ENCODE results near the gene ULBP1. TPM values are rescaled to one million over a fixed set of nuclear protein-coding genes. Genes with fewer than 3 reads are reported as not detected.

The ULBP1 gene
- total RNA-seq, 4 donors from 2014 or later = 0.07 to 0.27 TPM; not detected in 2

DNA sequence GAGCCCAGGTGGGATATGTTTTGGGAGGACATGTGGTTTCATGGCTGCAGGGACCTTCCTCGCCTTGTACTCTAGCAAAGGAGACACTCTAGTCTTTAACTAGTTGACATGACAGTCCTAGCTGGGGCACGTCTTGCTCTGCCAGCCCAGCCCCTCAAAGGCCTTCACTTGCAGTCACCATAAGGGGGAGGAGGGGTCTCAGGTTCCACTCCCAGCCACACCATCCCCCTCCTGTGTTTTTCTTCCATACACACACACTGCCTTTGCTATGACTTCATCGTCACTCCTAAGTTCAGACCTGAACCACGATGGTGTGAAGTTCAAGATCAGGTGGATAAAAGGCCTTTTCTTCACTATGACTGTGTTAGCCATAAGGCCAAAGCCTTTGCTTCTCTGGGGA, 13.5 kb downstream of the ULBP1 start:
- Histone ChIP-seq H3K27me3 (peaks cover 82% of the 10 kb centered on the region), H3K9me3 (peaks cover 0 to 5% (median 0%) of the 10 kb centered on the region in 3 donors), H3K4me1 (no peaks in the 10 kb centered on the region), H3K27ac (no peak overlapping the region), H3K4me3 (no peak overlapping the region), H3K36me3 (no peaks in the 10 kb centered on the region)
- no peak for ATAC-seq
- WGBS, 2 donors (ENCODE audit: low coverage in 1 of 2) = 25 to 57% methylated on average over 1 of the region's 4 CpGs
- TF ChIP-seq, protein P1, sequence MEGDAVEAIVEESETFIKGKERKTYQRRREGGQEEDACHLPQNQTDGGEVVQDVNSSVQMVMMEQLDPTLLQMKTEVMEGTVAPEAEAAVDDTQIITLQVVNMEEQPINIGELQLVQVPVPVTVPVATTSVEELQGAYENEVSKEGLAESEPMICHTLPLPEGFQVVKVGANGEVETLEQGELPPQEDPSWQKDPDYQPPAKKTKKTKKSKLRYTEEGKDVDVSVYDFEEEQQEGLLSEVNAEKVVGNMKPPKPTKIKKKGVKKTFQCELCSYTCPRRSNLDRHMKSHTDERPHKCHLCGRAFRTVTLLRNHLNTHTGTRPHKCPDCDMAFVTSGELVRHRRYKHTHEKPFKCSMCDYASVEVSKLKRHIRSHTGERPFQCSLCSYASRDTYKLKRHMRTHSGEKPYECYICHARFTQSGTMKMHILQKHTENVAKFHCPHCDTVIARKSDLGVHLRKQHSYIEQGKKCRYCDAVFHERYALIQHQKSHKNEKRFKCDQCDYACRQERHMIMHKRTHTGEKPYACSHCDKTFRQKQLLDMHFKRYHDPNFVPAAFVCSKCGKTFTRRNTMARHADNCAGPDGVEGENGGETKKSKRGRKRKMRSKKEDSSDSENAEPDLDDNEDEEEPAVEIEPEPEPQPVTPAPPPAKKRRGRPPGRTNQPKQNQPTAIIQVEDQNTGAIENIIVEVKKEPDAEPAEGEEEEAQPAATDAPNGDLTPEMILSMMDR (IDR thresholded peaks at IDR 0.05) = no peak
- no peak for TF ChIP-seq EP300 (IDR thresholded peaks at IDR 0.05)
- no peak for TF ChIP-seq POLR2A (IDR thresholded peaks at IDR 0.05)
- no peak for TF ChIP-seq POLR2AphosphoS5 (IDR thresholded peaks at IDR 0.05)

DNA sequence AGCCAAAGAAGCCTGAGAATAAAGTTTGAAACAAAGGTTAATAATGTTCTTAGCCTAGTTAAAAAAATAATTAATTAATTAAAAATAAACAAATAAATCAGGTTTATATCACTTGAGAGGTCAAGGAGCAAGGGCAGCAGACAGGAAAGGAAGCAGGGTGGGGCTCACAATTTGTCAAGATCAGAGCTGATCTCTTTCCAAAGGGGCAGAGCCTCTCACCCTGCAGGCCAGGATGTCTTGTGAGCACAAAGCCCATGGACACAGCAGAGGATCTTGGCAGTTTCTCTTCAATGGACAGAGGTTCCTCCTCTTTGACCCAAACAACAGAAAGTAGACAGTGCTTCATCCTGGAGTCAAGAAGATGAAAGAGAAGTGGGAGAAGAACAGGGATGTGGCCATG, 14.9 kb downstream of the ULBP1 start:
- no peaks in the 10 kb centered on the region for H3K36me3 ChIP-seq
- H3K27ac ChIP-seq = no peak overlapping the region
- no peaks in the 10 kb centered on the region for H3K4me1 ChIP-seq
- peaks cover 82% of the 10 kb centered on the region for H3K27me3 ChIP-seq
- ATAC-seq = no peak
- no peak overlapping the region for H3K4me3 ChIP-seq
- TF ChIP-seq POLR2A (IDR thresholded peaks at IDR 0.05) (no peak), EP300 (IDR thresholded peaks at IDR 0.05) (no peak), POLR2AphosphoS5 (IDR thresholded peaks at IDR 0.05) (no peak)
- TF ChIP-seq, protein P1 (IDR thresholded peaks at IDR 0.05) = no peak
- peaks cover 0 to 5% (median 0%) of the 10 kb centered on the region in 3 donors for H3K9me3 ChIP-seq

DNA sequence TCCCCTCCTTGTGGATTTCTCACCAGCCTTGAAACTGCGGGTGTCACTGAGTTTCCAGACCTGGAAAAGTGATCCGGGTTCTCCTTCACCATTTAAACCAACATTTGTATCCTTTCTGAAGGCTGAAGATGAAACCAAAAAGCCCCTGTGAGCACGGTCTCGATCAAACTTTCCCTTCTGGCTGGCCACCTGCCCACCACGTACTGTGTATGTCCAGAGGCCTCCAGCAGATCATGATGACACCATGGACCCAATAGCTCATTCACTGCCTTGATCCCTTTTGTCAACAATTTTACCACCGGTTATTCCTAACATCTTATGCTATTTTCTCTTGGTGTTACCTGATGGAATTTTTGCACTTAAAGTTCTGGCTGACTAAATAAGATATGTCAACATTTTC, 15.6 kb downstream of the ULBP1 start:
- Histone ChIP-seq H3K27ac (no peak overlapping the region), H3K27me3 (peaks cover 76% of the 10 kb centered on the region), H3K9me3 (peaks cover 0 to 5% (median 0%) of the 10 kb centered on the region in 3 donors), H3K4me3 (no peak overlapping the region), H3K4me1 (no peaks in the 10 kb centered on the region), H3K36me3 (no peaks in the 10 kb centered on the region)
- ATAC-seq = no peak
- 75 to 76% methylated on average over 5 to 6 of the region's 6 CpGs for WGBS, 2 donors (ENCODE audit: low coverage in 1 of 2)
- no peak for TF ChIP-seq EP300 (IDR thresholded peaks at IDR 0.05)
- TF ChIP-seq POLR2A (IDR thresholded peaks at IDR 0.05) = no peak
- no peak for TF ChIP-seq POLR2AphosphoS5 (IDR thresholded peaks at IDR 0.05)
- TF ChIP-seq, protein P1 (IDR thresholded peaks at IDR 0.05) = no peak

DNA sequence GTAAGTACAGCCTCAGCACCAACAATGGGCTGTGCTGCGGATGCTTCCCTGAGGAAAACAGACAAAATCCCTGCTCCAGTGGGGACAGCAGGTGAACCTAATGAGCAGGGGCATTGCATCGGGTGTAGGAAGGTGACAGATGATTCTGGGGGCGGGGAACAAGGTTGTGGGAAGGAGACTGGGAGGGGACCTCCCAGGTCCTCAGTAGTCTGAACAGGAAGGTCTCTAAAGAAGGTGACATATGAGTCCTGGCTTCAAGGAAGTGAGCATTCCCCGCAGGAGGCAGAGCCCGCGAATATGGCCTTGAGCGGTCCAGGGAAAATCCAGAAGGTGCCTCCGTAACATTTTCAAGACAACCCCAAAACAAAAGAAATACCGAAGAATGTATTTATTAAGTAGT, 19.4 kb downstream of the ULBP1 start:
- no peaks in the 10 kb centered on the region for H3K36me3 ChIP-seq
- no peak for ATAC-seq
- no peaks in the 10 kb centered on the region for H3K4me1 ChIP-seq
- 16 to 38% methylated on average over 3 to 8 of the region's 9 CpGs for WGBS, 2 donors (ENCODE audit: low coverage in 1 of 2)
- no peak overlapping the region for H3K27ac ChIP-seq
- peaks cover 0 to 18% (median 0%) of the 10 kb centered on the region in 3 donors for H3K9me3 ChIP-seq
- peaks cover 88% of the 10 kb centered on the region for H3K27me3 ChIP-seq
- no peak overlapping the region for H3K4me3 ChIP-seq
- TF ChIP-seq POLR2AphosphoS5 (IDR thresholded peaks at IDR 0.05) = no peak
- TF ChIP-seq EP300 (IDR thresholded peaks at IDR 0.05) = no peak
- TF ChIP-seq, protein P1 (IDR thresholded peaks at IDR 0.05) = no peak
- no peak for TF ChIP-seq POLR2A (IDR thresholded peaks at IDR 0.05)

DNA sequence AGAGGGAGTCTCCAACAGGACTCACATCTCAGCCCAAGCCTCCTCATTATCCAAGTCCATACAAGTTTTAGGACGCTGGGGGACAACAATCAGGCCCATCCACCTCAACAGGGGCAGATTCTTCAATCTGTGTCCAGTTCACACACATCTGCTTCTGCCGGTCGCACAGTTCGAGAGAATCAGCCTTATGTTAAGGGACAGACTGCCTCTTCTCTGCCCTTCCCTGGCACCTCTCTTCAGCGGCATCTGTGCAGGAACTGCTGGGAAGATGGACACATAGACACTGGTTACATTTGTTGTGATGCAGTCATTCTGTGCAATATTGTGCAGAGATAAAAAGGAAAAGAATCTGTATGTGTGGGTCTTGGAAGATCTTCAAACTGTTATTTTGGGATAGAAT, 21.0 kb downstream of the ULBP1 start:
- Histone ChIP-seq H3K9me3 (peaks cover 0 to 32% (median 0%) of the 10 kb centered on the region in 3 donors), H3K4me3 (no peak overlapping the region), H3K4me1 (peaks cover 0 to 5% (median 1%) of the 10 kb centered on the region in 3 donors), H3K27ac (no peak overlapping the region), H3K27me3 (peaks cover 93% of the 10 kb centered on the region), H3K36me3 (no peaks in the 10 kb centered on the region)
- TF ChIP-seq POLR2AphosphoS5 (IDR thresholded peaks at IDR 0.05) = no peak
- TF ChIP-seq EP300 (IDR thresholded peaks at IDR 0.05) = no peak
- TF ChIP-seq POLR2A (IDR thresholded peaks at IDR 0.05) = no peak
- TF ChIP-seq, protein P1 (IDR thresholded peaks at IDR 0.05) = no peak
- WGBS, 2 donors (ENCODE audit: low coverage in 1 of 2) = 27 to 69% methylated on average over 3 to 4 of the region's 5 CpGs
- no peak for ATAC-seq

Data from gastroesophageal sphincter (tissue), 4 donors.